ENCODE measurements around the gene MRE11.
A peak's percentile ranks its signal among the peaks of the same experiment; 100 is the strongest.
"Not testable (repeated sequence)": the region's sequence is repeated elsewhere in the genome, so short reads cannot be mapped to it uniquely, and the experiment has no call there.

MRE11 gene

GRCh38 chr11:94519478-94520084 lies 25.9 kb upstream of the MRE11 start:
- TF ChIP-seq CTCF (IDR thresholded peaks at IDR 0.05; ENCODE audit: extremely low read depth, missing control alignments): peak; percentile 13
- peak; percentile 33 for DNase-seq (ENCODE audit: low spot score)

GRCh38 chr11:94518300-94518699 lies 24.7 kb upstream of the MRE11 start:
- no peak for DNase-seq (ENCODE audit: low spot score)
- TF ChIP-seq CTCF (IDR thresholded peaks at IDR 0.05; ENCODE audit: extremely low read depth, missing control alignments): no peak

DNA sequence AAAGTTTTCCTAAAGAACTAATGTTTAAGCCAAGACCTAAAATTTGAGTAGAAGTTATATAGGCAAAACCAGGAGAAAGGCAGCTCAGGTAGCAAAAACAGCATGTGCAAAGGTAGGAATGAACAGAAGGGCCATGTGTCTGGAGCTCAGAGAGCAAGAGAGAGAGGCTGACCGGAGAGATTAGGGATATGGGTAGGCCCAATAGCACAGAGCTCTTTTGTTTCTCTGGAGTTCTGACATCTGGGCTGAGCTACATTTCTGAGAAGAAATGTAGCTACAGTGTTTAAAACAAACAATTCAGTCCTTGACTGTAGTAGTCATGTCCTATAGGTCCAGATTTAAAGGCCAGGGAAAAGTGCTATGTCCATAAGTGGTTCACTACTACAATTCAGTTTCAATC lies 23.1 kb upstream of the MRE11 start:
- no peak for TF ChIP-seq CTCF (IDR thresholded peaks at IDR 0.05; ENCODE audit: extremely low read depth, missing control alignments)
- no peak for DNase-seq (ENCODE audit: low spot score)

- no peak for DNase-seq (ENCODE audit: low spot score)
- TF ChIP-seq CTCF (IDR thresholded peaks at IDR 0.05; ENCODE audit: extremely low read depth, missing control alignments): no peak
These were observed 21.8 kb upstream of the MRE11 start for GRCh38 chr11:94515398-94515797.

- no peak for DNase-seq (ENCODE audit: low spot score)
- no peak for TF ChIP-seq CTCF (IDR thresholded peaks at IDR 0.05; ENCODE audit: extremely low read depth, missing control alignments)
These were observed 19.4 kb upstream of the MRE11 start for GRCh38 chr11:94513091-94513490.

DNA sequence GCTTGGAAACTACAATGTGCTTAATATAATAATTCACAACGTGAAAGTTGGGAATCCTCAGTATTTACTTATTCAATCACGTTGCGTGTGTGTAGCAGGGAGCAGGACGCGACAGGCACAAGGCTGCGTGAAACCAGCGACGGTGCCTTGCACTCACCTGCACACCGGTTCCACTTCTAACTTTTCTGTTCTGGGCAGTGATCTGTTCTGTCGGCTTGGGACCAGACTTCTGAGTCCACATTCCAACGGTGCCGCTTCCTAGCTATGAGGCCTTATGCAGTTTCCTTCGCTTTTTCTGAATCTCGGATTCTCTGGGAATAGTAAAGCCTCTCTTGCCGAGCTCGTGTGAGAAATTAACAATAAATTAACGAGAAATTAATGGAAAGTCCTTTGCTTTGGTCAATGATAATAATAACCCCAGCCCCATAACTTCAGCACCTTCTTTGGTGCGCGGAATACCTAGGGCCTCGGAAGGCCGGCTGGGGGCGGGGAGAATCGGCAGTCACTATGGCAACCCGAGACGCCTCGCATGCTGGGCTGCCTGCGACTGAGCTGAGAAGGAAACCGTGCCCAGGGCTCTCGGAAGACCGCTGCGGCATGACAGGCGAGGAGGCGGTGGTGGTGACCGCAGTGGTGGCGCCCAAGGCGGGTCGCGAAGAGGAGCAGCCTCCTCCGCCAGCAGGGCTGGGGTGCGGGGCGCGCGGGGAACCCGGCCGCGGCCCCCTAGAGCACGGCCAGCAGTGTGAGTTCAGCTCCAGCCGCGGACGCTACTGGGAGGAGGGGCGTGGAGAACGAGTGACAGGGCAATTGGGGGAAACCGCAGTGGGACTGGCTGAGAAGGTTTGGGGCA lies 18.5 kb upstream of the MRE11 start, which contains the start of gene C11orf97:
Gene C11orf97, plus strand, starts transcription at position 530 of the 850 bp plus-strand sequence. Its CDS starts 68 bp downstream, at position 598.
- peak; percentile 43 for DNase-seq (ENCODE audit: low spot score)
- no peak for TF ChIP-seq CTCF (IDR thresholded peaks at IDR 0.05; ENCODE audit: extremely low read depth, missing control alignments)

DNA sequence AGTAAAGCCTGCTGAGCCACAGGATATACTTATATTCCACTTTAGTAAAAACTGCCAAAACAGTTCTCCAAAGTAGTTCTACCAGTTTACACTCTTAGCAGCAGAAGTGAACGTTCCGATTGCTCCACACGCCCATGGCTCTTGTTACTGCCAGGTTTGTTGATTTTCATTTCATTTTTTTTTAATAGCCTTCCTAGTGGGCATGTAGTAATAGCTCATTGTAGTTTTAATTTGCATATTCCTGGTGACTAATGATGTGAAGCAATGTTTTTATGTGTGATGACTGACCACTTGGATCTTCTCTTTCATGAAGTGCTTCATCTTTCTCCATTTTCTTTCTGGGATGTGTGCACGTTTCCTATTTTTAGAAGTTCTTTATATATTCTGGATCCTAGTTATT lies 13.8 kb upstream of the MRE11 start:
- no peak for DNase-seq (ENCODE audit: low spot score)

GRCh38 chr11:94506513-94506912 lies 12.9 kb upstream of the MRE11 start:
- not testable (repeated sequence) for DNase-seq (ENCODE audit: low spot score)

More for the DNA sequence above, 13.8 kb upstream of the MRE11 start:
- no peak for TF ChIP-seq CTCF (IDR thresholded peaks at IDR 0.05; ENCODE audit: extremely low read depth, missing control alignments)
